ENCODE measurements around the gene CDH5. TPM values are rescaled to one million over a fixed set of nuclear protein-coding genes. Genes with fewer than 3 reads are reported as not detected.

CDH5 gene
- polyA plus RNA-seq, 1 of the 3 experiments (the other 2 are of a cell fraction): not detected

- no peak overlapping the region for H3K4me2 ChIP-seq
- H3K79me2 ChIP-seq (ENCODE audit: insufficient read depth): no peaks in the 10 kb centered on the region
- DNase-seq: no peak
- H3K27ac ChIP-seq (ENCODE audit: low read depth in 2 of 2, low read length in 1 of 2): no peak overlapping the region
- ChIA-PET CTCF (interaction anchor here (9.4 kb wide), 1 partner anchor 16 kb away, joined by 92 read pairs; no protein-coding TSS in a partner anchor), POLR2A (no interaction called here)
- H3K4me3 ChIP-seq (ENCODE audit: low read depth in 2 of 2, low read length in 1 of 2): no peak overlapping the region
- no peaks in the 10 kb centered on the region for H3K9me3 ChIP-seq
- 82% methylated on average over 5 of the region's 5 CpGs for WGBS (ENCODE audit: low lambda C conversion rate)
- no peak overlapping the region for H3K9ac ChIP-seq
- no peak for TF ChIP-seq MEF2A (IDR thresholded peaks at IDR 0.05; ENCODE audit: borderline replicate concordance, low read depth)
- TF ChIP-seq GATA2 (CRISPR knock-in tag; IDR thresholded peaks at IDR 0.05): no peak
- no peak for TF ChIP-seq IRF3 (IDR thresholded peaks at IDR 0.05; ENCODE audit: low read depth, low read length)
- no peak for TF ChIP-seq TCF12 (IDR thresholded peaks at IDR 0.05)
- no peak for TF ChIP-seq CTCF (IDR thresholded peaks at IDR 0.05)
- no peak for TF ChIP-seq RAD21 (IDR thresholded peaks at IDR 0.05; ENCODE audit: low read length)
- no peak for TF ChIP-seq ELF1 (IDR thresholded peaks at IDR 0.05)
- no peak for TF ChIP-seq RXRA (IDR thresholded peaks at IDR 0.05; ENCODE audit: borderline replicate concordance, low read depth)
- no peak for TF ChIP-seq RFX5 (IDR thresholded peaks at IDR 0.05; ENCODE audit: low read length)
- no peak for TF ChIP-seq POLR2AphosphoS5 (IDR thresholded peaks at IDR 0.05; ENCODE audit: low read depth, low read length)
- TF ChIP-seq EP300 (IDR thresholded peaks at IDR 0.05; ENCODE audit: borderline replicate concordance in 1 of 2, low read depth in 1 of 2, low read length in 1 of 2): no peak
- TF ChIP-seq CHD2 (IDR thresholded peaks at IDR 0.05; ENCODE audit: low read length, partially characterized antibody): no peak
- no peak for TF ChIP-seq REST (IDR thresholded peaks at IDR 0.05; ENCODE audit: low read depth, low read length)
- no peak for TF ChIP-seq FOSL2 (IDR thresholded peaks at IDR 0.05; ENCODE audit: borderline replicate concordance, low read depth)
- TF ChIP-seq EZH2phosphoT487 (IDR thresholded peaks at IDR 0.05; ENCODE audit: borderline replicate concordance, low read depth): no peak
- TF ChIP-seq GABPA (IDR thresholded peaks at IDR 0.05; ENCODE audit: low read depth): no peak
- TF ChIP-seq MAX (IDR thresholded peaks at IDR 0.05; ENCODE audit: low read depth): no peak
- TF ChIP-seq FOXJ3 (CRISPR knock-in tag; IDR thresholded peaks at IDR 0.05): no peak
- TF ChIP-seq NRF1 (IDR thresholded peaks at IDR 0.05; ENCODE audit: low read depth, low read length): no peak
- TF ChIP-seq YY1 (IDR thresholded peaks at IDR 0.05; ENCODE audit: low read depth): no peak
- H4K20me1 ChIP-seq (ENCODE audit: insufficient read depth): no peaks in the 10 kb centered on the region
- H2AFZ ChIP-seq (ENCODE audit: low read depth): no peak overlapping the region
- no peaks in the 10 kb centered on the region; a peak in 1 of 4 replicates for H3K4me1 ChIP-seq (ENCODE audit: control insufficient read depth in 1 of 2, insufficient read depth in 2 of 2, low read depth in 1 of 2, low read length in 1 of 2)
- H3F3A ChIP-seq (replicated peaks; ENCODE audit: insufficient read depth): no peaks in the 10 kb centered on the region
- H3K27me3 ChIP-seq (ENCODE audit: insufficient read depth): no peaks in the 10 kb centered on the region
- H3K36me3 ChIP-seq (replicated peaks in 1 of 2; ENCODE audit: control insufficient read depth in 1 of 2, insufficient read depth in 2 of 2, low read length in 1 of 2): no peaks in the 10 kb centered on the region
- no peaks in the 10 kb centered on the region for H3K9me2 ChIP-seq
Measured at GRCh38 chr16:66373667-66374066, 7.2 kb downstream of the CDH5 start.
